HG02678 (cell line): ENCODE data around the gene DNAI2.

ENCODE experiments used
- ATAC-seq: cut with Tn5 transposase; IDR thresholded peaks from one replicate; pipeline ENCODE4 v1.9.1; 2021; ENCODE audit warnings: mild to moderate bottlenecking, moderate library complexity; ENCODE audit not compliant: unreplicated experiment

Gene DNAI2

DNA sequence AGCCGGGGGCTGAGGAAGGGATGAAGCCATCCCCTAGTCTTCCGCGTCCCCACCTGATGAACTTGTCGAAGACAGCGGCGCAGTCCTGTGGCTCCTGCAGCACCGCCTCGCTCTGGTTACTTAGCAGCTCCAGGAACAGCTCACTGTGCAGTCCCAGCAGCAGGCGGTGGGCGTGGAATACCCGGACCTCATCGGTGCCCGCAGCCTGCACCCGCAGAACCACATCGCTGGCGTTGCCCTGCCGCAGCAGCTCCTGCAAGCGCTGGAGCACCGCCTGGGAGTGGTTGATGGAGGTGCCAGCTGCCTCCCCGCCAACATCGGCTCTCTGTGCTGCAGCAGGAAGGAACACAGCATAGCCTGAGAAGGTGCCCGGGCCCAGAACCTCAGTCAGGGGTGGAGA lies 85.9 kb downstream of the DNAI2 start:
- ATAC-seq, result no peak

DNA sequence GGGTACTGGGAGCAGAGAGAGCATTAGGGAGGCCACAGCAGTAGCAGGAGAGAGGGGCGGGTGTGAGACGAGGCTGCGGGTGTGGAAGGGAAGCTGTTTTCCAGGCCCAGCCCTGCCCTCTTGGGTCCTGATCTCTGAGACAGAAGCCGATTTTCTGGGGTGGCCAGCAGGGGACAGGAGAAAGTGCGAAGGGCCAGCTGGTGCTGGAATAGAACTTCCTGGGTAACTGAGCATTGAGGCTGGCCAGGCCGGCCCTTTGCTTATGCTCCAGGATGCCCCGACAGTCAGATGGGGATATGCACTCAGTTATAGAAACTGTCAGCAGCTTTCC lies 86.8 kb downstream of the DNAI2 start:
- no peak for ATAC-seq

DNA sequence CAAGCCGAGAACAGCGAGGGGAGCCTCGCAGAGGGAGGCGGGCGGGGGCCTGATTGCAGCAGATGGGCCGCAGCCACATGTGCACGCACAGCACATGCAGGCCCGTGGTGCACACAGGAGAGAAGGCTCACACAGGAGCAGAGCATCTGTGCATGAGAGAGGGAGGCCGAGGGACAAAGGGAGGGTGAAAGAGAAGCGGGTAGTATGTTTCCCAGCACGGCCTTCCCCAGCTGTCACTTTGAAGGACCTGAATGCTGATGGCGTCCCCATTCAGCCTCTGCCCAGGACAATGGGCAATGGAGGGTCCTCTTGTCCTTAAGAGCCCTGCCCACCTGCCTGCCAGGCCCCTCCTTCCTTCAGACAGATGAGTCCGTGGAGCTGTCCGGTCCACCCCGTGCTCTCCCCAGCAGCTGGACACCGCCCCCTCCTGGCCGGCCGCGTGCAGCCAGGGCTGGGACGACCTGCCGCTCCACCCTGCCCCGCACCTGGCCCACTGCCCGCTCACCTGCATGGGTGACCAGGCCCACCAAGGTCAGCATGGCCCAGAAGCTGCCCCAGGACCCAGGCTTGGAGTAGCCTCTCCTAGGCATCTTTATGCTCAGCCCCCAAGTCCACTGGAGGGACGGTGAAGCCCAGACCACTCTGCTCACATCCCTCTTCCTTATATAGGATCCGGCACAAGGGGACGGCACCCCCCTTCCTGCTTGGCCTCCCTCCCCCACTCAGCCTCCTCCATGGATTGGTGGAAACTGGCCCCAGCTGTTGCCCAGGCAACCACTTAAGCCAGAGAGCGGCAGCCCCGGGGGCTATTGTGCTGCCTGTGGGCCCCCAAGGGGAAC lies 87.4 kb downstream of the DNAI2 start, which contains the start of gene BTBD17:
BTBD17 (minus strand) TSS at position 639 of the 839 bp plus-strand sequence; CDS start at position 590, 49 bp downstream.
- ATAC-seq, result no peak

DNA sequence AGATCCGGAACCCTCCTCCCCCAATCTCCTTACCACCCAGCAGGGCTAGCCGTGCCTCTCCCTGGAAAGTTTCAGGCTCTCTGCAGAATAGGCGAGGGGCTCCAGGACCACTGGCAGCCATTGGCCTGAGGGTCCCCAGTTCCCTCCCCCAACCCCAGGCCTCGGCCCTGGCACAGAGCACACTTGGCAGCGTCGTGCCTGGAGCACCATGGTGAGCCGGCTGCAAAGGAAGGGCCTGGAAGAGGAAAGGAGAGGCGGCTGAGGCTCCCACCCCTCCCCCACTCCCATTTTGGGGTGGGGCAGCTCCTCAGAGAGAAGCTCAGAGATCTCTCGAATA lies 88.0 kb downstream of the DNAI2 start:
- no peak for ATAC-seq

DNA sequence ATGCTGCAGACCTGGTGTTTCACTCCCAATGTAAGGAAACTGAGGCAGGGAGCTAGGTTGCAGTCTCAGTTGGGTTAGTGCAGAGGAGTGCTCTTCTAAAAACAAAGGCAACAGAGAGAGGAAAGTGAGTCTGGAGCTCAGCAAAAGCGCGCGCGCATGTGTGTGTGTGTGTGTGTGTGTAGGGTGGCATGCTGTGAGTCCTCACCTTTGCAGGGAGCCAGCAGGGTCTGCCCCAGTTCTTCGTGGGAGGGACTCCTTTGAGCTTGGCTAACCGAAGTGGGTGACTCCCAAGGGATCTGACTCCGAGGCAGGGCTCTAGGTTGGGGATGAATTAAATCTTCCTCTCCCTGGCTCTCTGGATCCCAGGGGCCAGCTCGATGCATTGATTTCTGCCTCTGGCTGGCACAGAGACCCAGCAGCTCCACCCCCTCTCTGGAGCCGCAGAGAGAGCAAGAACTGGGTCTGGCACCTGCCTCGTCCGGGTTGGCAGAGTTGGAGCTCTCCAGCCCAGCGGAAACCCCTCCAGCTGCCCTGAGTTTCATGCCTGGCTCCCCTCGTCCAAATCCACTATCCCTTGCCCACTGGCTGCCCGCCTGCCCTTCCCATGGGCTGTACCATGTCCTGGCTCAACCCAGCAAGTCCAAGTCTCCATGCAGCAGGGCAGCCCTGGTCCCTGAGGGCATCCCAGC lies 88.9 kb downstream of the DNAI2 start:
- no peak for ATAC-seq
